K562 (cell line): ENCODE measurements around the gene RHOBTB3.

Experiments
- ATF3 ChIP-seq, 2 experiments: fragments of 450-650 bp in 1 of 2; sonication (generic) in 1 of 2; formaldehyde crosslinking in 1 of 2; IDR thresholded peaks in 1 of 2; conservative IDR thresholded peaks in 1 of 2; 2 replicates each; pipeline versions ENCODE4 v1.6.1 to v1.8.1; 2016 to 2023; ENCODE audit warnings: mild to moderate bottlenecking in 2 of 2, moderate library complexity in 2 of 2, inconsistent platforms in 1 of 2, missing genetic modification reagents in 1 of 2
- BCL6 ChIP-seq: fragments of 250-450 bp; sonication (Bioruptor Pico); IDR thresholded peaks from 2 replicates; pipeline ENCODE4 v1.4.0; 2020
- CREM ChIP-seq: IDR thresholded peaks from 2 replicates; pipeline ENCODE4 v1.6.1; 2014; ENCODE audit warnings: antibody characterized with exemption, low read depth
- CTCF ChIP-seq, 3 experiments: IDR thresholded peaks in 2 of 3; conservative IDR thresholded peaks in 1 of 3; 2 replicates each; pipeline ENCODE4 v1.5.1; 2011 to 2012; ENCODE audit warnings: low read length in 3 of 3, mild to moderate bottlenecking in 3 of 3, control low read depth in 2 of 3, improper control_type of control experiment in 1 of 3, inconsistent platforms in 1 of 3, low read depth in 1 of 3, mixed read lengths in 1 of 3, moderate library complexity in 1 of 3; ENCODE audit not compliant: insufficient read depth in 2 of 3
- EP300 ChIP-seq: IDR thresholded peaks from 2 replicates; pipeline ENCODE4 v1.6.1; 2012; ENCODE audit warnings: low read length, improper control_type of control experiment
- EZH2 ChIP-seq: IDR thresholded peaks from 2 replicates; pipeline ENCODE4 v1.6.1; 2012; ENCODE audit warnings: low read depth, mild to moderate bottlenecking, inconsistent platforms, low read length, borderline replicate concordance
- GABPB1 ChIP-seq: sonication (generic); formaldehyde crosslinking; IDR thresholded peaks from 2 replicates; pipeline ENCODE4 v1.8.0; 2022; ENCODE audit warnings: mild to moderate bottlenecking, missing genetic modification reagents
- GTF3C2 ChIP-seq: IDR thresholded peaks from 3 replicates; pipeline ENCODE4 v1.6.1; 2011; ENCODE audit warnings: borderline replicate concordance, mild to moderate bottlenecking, moderate library complexity; ENCODE audit not compliant: insufficient read length; ENCODE audit errors: extremely low read depth
- JUNB ChIP-seq: fragments of 450-650 bp; formaldehyde crosslinking; conservative IDR thresholded peaks from 2 replicates; pipeline ENCODE4 v1.4.0; 2020; ENCODE audit warnings: mild to moderate bottlenecking
- KLF1 ChIP-seq: fragments of 450-650 bp; IDR thresholded peaks from 2 replicates; pipeline ENCODE4 v1.6.1; 2016; ENCODE audit warnings: missing genetic modification characterization, missing compliant biosample characterization
- MAZ ChIP-seq, 2 experiments: fragments of 450-650 bp in 1 of 2; sonication (generic) in 1 of 2; formaldehyde crosslinking; IDR thresholded peaks in 1 of 2; conservative IDR thresholded peaks in 1 of 2; 2 replicates each; pipeline versions ENCODE4 v1.4.0 to v1.5.0; 2020; ENCODE audit warnings: mild to moderate bottlenecking in 1 of 2, missing genetic modification reagents in 1 of 2
- TCF7 ChIP-seq: sonication (generic); IDR thresholded peaks from 2 replicates; pipeline ENCODE4 v1.6.1; 2016; ENCODE audit warnings: antibody characterized with exemption, borderline replicate concordance
- ZKSCAN3 ChIP-seq: fragments of 250-450 bp; sonication (Bioruptor Pico); IDR thresholded peaks from 2 replicates; pipeline ENCODE4 v1.4.0; 2020
- ZNF408 ChIP-seq: fragments of 250-450 bp; sonication (Bioruptor Pico); IDR thresholded peaks from 2 replicates; pipeline ENCODE4 v1.4.0; 2020; ENCODE audit warnings: low read depth, mild to moderate bottlenecking, moderate library complexity

- peak; percentile 18; the same call in 1 of the 2 replicates for TF ChIP-seq EP300
- TF ChIP-seq TCF7, result no peak
- no peak for TF ChIP-seq GABPB1 (CRISPR knock-in tag)
- TF ChIP-seq CTCF (IDR thresholded peaks at IDR 0.05 in 2 of 3, conservative IDR thresholded peaks at IDR 0.05 in 1 of 3; ENCODE audit: insufficient read depth in 2 of 3, low read depth in 1 of 3, low read length in 3 of 3), result no peak
- TF ChIP-seq EZH2, result no peak
- TF ChIP-seq JUNB (CRISPR knock-in tag), result no peak
- no peak for TF ChIP-seq KLF1 (tag)
- TF ChIP-seq ATF3 (IDR thresholded peaks at IDR 0.05), result no peak
- TF ChIP-seq ATF3 (CRISPR knock-in tag; conservative IDR thresholded peaks at IDR 0.05), result no peak
- TF ChIP-seq ZNF408 (CRISPR knock-in tag), result no peak
- no peak for TF ChIP-seq BCL6 (CRISPR knock-in tag)
- no peak for TF ChIP-seq ZKSCAN3 (CRISPR knock-in tag)
- no peak for TF ChIP-seq GTF3C2
- TF ChIP-seq CREM, result no peak
- 0 out of 4 replicates have a peak, but pooled peaks of 1 of the 2 experiments have one; percentile 5 for TF ChIP-seq MAZ (CRISPR knock-in tag; conservative IDR thresholded peaks at IDR 0.05 in 1 of 2, IDR thresholded peaks at IDR 0.05 in 1 of 2)
Measured at GRCh38 chr5:95697781-95698681, 33.1 kb upstream of the RHOBTB3 start.
